CD4-positive, alpha-beta T cell treated with Interleukin-6 at 100 ng/mL for 8 hours (primary cell): ENCODE results near the gene AKAP6.

Experiments used
- DNase-seq: peaks from one replicate; pipeline ENCODE4 v3.0.0-alpha.2; 2020; ENCODE audit warnings: mixed read lengths, low spot score

The AKAP6 gene

DNA sequence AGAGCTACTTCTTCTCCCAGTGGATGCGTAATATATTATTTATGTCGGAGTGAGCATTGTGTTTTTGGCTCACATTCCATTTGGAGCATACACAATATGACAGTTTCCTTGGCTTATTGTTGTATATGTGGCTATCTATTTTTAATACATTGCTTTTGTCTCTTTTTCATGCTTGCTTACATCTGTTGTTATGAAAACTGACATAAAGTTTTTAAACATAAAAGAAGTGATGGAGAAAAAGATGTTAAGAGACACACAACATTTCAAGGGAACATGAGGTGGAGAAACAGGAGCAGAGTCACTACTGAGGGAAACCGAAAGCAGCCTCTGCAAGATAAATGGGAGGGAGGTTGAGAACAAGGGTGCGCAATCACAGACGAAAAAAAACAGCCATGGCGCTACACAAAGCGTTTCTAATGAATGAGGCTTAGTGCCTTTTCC, 381.2 kb downstream of the AKAP6 start:
- DNase-seq, result no peak

DNA sequence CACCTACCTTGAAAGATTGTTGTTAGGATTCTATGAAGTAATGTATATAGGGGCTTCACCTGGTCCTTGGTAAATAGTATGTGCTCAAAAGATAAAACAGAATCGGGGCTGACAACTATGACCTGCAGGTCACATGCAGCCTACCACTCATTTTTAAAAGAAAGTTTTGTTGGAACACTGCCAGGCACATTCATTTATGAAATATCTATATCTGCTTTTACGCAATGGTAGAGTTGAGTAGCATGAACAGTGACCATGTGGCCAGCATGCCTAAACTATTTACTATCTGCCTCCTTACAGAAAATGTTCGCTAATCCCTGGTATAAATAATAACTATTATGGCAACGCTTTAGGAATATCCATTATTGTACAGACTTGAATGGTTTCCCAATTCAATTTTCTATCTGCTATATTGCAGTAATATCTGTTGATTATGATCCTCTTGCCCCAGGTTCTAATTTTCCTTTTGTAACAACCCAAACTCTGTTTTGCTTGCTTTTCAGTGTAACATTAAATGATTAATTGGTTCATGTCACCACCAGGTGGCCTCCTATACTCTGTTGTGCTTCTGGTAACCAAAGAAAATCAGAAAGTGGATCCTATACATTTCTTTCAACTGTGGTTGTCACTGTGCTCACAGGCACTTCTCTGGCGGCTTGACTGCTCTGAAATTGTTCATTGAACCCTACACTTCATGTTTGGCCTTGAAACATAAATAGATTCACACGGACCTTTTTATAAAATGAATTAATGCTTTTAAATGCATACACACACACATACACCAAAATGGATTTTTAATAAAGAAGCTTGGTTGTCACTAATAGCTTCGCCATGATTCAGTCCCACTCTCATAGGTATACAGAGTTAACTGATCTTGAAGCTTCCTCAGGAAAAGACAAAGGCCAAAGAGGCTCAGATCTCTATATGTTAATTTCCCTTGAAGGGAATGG, 381.9 kb downstream of the AKAP6 start:
- DNase-seq, result no peak

- no peak for DNase-seq
Measured at GRCh38 chr14:32713856-32714255, 384.8 kb downstream of the AKAP6 start.

DNA sequence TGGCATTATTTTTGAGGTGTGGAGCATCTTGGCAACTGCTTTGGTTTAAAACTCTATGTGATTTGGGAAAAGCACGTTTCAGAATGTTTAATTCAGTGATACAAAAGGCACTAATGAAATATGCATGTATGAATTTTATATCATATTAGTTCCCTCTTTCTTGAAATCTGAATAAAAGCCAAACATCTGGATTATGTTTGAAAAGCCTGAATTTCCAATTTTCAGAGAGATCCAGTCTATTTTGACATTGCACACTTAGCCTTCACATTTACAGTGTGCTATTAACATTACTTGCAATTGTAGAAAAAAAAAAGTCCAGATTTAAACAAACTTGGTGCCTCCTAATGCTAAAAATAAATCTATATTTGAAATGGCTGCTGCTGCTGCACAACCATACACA, 390.5 kb downstream of the AKAP6 start:
- no peak for DNase-seq

DNA sequence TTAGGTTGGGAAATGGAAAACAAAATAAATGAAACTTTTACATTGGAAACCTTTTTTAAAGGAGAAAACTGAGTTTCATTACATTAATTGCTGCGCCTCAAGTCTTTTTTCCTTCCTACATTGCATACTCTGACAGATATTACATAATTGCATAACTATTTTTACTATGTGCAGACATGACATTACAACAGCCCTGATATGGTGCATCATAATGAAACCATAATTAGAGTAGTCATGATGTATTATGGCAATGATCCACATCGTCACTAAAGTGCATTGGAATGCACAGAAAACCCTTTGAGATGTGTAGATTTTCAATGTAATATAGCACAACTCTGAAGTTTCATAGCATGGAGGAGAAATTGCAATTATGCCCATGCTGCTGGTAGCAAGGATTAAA, 391.8 kb downstream of the AKAP6 start:
- DNase-seq, result no peak

- DNase-seq, result no peak
Measured at GRCh38 chr14:32722631-32723183, 393.6 kb downstream of the AKAP6 start.

DNA sequence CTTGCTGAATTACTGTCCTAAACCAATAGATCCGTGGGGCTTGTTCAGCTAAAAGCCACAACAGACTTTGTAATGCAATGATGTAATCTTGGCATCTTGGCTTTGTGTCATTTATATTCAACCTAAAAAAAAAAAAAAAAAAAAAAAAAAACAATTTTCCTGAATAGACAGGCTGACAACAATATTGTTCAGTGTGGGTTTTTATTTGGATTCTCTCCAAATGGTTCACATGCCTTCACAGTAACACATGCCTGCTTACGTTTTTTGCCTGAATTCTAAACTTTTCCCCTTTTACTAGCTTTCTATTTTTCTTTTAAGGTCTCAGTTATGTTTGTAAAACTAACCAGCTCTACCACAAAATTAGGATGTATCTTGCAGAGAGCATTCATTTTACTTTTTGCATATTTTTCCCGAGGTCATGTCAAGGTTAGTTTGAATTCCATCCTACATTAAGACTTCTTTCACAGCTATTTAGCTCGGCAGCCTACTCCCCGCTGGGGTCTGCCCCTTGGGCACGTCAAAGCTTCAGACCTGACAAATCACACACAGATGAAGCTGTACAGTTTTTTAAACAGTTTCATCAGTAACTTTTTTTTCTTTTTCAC, 395.9 kb downstream of the AKAP6 start:
- DNase-seq, result no peak

GRCh38 chr14:32726516-32726915, 397.4 kb downstream of the AKAP6 start:
- DNase-seq, result no peak

DNA sequence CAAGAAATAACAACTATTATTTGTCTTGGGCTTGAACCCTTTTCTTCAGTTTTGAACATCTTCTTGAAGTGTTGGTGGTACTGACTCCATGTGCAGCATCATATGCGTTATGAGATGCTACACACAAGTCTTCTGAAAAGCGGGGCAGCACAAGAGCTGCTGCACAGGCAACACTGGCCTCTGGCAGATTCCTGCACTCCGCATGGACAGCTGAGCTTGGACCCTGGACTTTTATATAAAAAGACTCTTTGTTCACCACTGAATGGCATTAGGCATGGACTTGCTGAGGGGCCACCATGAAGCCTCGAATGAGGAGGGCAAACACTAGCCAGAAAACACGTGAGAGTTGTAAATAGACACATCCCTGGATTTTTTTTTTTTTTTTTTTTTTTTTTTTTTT, 398.7 kb downstream of the AKAP6 start:
- no peak for DNase-seq

DNA sequence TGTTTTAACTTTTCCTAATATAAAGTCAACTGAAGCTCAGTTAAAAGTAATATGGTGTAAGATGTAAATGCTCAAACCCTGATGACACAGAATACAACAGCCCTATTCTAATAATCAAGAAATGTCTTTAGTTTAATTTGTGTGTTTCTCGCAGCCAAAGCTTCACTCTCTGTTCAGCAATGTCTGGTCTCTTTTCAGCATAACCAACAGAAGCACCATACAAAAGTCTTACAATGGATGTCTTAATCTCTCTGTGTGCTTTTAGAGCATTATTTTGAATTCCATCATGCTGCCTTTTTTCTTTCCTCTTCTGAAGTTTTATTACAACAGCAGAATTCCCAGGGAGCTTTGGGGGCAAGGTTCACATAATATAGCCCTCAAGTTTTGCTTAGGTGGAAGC, 399.4 kb downstream of the AKAP6 start:
- DNase-seq, result no peak

GRCh38 chr14:32728976-32729375, 399.9 kb downstream of the AKAP6 start:
- no peak for DNase-seq

- no peak for DNase-seq
Measured at GRCh38 chr14:32731249-32731648, 402.2 kb downstream of the AKAP6 start.

DNA sequence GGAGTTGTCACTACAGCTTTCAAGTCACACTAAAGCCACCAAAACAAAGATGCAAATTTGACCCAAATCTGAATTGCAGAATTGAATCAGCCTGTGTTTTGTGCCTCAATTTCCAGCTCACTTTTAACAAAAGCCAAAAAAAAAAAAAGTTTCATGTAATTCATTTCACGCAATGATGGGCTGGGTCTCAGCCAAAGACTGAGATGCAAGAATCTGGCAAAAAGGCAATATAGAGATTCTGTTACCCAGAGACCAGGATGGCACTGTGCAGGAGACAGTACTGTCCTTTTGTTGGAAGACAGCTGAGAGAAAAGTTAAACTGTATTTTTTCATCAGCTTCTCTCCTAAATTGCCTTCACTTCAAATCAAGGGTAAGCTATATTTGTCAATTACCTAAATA, 403.9 kb downstream of the AKAP6 start:
- no peak for DNase-seq

DNA sequence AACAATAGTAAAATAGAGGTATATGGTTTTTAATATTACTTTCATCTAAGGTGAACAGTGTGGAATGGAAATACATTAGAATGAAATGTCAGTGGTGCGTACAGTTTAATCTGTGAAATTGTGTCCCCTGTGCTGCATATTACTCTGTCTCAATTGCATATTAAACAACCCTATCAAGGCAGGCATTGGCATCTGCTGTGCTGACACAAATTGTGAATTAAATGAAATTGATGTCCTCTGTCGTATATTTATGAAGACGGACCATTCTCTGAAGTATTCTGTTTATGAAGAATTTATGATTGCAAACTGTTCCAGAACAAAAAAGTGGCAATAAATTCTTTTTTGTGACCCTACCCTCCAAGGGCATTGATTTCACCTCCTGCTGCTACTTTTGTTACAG, 405.2 kb downstream of the AKAP6 start:
- DNase-seq, result no peak

GRCh38 chr14:32737621-32738020, 408.5 kb downstream of the AKAP6 start:
- DNase-seq, result no peak

GRCh38 chr14:32738206-32738871, 409.2 kb downstream of the AKAP6 start:
- no peak for DNase-seq

- no peak for DNase-seq
Measured at GRCh38 chr14:32744811-32745445, 415.8 kb downstream of the AKAP6 start.

- DNase-seq, result no peak
Measured at GRCh38 chr14:32754209-32754608, 425.1 kb downstream of the AKAP6 start.

- DNase-seq, result no peak
Measured at GRCh38 chr14:32756173-32756572, 427.1 kb downstream of the AKAP6 start.

DNA sequence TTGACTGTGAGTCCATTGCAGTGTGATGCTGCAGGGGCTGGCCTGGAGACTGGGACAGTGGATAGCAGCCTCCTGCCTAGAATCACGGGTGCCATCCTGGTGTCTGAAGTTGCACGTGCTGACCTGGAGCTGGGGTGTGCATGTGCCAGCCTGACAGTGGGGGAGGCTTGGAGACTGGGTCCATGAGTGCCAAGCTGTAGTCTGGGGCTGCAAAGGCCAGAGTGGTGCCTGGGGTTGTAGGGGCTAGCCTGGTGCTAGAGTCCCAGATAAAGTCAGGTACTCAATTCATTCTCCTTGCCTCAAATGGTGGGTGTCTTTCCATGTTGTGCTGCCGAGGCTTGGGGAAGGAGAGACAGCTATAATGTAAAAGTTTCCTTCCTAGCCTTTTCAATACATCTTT, 427.7 kb downstream of the AKAP6 start:
- DNase-seq, result no peak

DNA sequence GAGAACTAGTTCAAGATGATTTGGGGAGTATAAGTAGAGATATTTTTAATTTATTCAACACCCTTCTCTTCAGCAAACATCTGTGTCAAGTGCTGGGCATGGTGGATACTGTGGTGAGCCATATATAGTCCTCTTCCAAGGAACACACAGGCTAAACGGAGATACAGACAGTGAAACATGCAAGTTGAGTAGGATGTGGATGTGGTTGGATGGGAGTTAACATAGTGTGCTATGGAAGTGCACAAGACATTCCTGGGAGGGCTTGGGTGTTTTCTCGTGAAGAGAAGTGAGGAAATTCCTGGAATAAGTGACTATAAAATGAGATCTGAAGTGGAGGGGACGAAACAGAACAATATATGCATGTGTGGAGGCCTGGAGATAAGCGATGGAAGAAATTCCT, 428.5 kb downstream of the AKAP6 start:
- DNase-seq, result no peak

- DNase-seq, result no peak
Measured at GRCh38 chr14:32761381-32761968, 432.4 kb downstream of the AKAP6 start.
